Measurements from ENCODE around the gene ZNF525.

GRCh38 chr19:53396525-53396868, 31.0 kb downstream of the ZNF525 start:
- no peak for TF ChIP-seq POLR2A (IDR thresholded peaks at IDR 0.05)
- TF ChIP-seq CTCF (IDR thresholded peaks at IDR 0.05), result no peak
